GM21576 (cell line): ENCODE results near the gene PIGQ.

ENCODE experiments used
- ATAC-seq: cut with Tn5 transposase; IDR thresholded peaks from one replicate; pipeline ENCODE4 v1.9.1; 2021; ENCODE audit warnings: mild to moderate bottlenecking, moderate library complexity; ENCODE audit not compliant: unreplicated experiment

The PIGQ gene

GRCh38 chr16:533391-534123 is 36.2 kb upstream of the PIGQ start:
- no peak for ATAC-seq

DNA sequence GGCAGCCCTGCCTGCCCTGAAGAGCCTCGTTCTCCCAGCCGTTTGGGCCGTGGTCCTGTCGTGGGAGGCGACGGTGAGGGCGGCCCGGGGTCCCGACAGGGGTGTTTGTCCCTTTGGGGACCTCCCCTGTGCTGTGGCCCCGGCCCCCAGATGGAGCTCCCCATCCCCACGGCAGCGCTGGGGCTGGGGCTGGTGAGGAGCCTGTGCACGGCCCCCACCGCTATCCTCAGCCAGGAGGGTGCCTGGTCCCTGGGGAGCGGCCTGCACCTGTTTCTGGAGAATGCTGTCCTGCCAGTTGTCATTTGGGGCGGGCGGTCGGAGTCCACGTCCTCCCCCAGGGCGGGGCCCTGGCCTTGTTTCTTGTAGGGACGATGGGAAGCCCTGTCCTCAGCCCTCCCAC is 35.6 kb upstream of the PIGQ start:
- ATAC-seq = no peak

DNA sequence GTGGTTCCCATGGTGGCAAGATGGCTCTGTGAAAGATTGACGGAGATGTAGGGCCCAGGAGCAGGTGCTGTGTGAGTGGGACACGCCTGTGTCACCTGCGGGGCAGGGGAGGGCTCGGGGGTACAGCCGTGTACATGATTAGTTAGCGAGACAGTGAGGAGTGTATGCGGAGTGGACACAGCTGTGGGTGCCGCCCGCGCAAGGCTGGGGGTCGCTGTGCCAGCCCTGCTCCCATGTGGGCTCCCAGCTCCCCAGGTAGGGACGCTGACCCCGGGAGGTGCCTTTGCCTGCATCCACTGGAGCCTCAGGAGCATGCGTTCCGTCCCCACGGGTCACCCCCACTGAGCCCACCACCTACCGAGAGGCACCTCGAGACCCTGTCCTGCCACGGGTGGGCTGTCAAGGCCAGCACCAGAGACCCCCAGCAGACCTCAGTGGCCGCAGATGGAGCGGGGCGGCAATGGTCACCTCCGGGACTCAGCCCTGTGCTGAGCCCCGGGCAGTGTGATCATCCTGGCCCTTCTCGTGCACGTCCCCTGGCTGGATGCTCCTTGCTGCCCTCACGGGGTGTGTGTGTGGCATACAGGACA is 34.8 kb upstream of the PIGQ start:
- no peak for ATAC-seq

- ATAC-seq = no peak
Observed at GRCh38 chr16:535446-536405, 34.0 kb upstream of the PIGQ start.

GRCh38 chr16:536746-537145 is 33.0 kb upstream of the PIGQ start:
- ATAC-seq = no peak

DNA sequence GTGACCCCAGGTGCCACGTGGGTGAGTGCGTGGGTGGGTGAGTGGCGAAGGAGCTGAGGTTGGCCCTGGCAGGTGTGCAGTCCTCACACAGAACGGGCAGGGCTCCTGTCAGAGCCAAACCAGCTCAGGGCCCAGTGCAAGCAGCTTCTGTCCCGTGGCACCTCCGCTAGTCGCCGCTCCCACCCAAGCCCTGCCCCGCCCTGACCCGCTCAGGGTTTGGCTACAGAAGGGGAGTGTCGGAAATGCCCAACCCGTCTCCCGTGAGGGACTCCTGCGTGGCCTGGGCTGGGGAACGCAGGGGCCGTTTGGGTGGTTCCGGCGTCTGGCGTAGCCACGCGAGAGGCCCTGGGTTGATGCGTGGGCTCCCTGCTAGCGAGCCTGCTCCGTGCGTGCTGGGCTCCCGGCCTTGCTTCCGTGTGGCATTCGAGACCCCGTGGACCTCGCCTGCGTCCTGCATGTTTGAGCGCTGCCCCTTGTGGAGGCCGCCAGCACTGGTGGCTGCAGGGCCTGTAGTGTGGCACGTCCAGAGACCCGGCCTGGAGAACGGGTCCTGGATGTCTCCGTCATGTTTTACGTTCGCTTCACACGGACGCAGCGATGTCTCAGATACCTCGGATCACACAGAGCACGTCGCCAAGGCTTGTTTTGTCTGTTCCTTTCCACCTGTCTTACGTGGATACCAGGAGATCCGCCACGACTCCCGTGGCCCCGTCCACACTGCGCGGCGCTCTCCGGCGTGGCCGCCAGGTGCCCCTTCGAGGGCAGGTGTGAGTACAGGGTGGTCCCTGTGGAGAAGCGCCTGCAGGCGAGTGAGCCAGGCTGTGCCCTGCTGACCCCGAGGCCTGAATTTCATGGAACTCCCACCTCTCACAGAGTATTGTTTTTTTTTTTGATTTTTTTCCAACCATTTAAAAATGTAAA is 32.1 kb upstream of the PIGQ start:
- ATAC-seq = no peak

DNA sequence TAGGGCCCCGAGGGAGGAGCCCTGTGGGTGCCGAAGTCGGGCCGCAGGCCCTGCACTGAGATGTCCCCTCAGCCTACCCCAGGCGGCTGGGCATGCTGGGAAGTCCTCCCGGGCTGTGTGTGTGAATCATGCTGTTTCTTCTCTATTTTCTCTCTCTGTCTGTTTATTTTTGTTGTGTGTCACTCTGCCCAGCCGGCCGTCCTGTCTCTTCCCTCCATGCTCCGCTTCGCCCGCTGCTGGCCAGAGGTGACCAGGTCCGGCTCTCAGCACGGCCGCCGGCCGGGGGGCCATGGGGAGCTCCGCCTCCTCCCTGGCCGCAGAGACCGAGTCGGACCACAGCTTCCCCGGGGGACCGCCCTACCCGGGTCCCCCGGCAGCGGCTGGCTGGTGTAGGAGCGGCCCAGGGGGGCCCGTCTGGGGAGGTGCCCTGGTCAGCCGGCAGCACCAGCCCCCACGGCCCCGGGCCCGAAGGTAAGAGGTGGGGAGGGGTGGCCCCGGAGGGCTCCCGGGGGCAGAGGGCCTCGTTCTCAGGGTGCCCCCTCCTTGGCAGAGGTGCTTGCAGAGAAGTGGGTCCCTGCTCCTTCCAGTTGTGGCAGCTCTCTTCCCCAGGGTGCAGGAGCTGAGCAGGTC is 29.8 kb upstream of the PIGQ start:
- ATAC-seq = no peak

DNA sequence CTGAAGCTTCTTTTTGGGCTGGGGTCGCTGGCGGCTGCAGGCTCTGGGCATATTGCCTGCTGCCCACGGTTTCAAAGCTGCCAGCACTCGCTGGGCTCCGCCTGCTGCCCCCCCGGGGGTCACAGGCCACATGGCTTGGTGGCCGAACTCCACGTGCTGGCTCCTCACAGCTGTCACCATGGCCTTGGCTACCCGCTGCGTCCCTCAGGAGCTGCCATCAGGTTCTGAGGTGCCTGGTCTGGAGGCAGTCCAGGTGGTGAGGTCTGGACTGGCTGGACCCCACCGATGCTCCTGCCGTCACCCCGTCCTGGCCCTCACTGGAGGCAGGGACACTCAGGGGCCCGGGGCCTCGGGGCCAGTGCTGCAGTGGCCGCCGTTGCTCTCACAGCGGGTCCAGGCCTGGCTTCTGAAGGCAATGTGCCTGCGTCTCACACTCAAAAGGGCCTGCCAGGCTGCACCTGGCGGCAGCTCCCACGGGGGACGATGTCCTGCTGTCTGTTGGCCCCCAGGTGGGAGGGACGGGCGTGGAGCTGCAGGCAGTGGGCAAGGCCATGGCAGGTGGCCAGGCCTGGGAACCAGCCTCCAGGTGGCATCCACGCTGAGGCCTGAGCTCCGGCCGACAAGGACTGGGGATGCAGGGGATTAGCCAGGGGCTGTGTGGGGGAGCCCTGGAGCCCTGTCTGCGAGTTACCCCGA is 29.0 kb upstream of the PIGQ start:
- no peak for ATAC-seq

DNA sequence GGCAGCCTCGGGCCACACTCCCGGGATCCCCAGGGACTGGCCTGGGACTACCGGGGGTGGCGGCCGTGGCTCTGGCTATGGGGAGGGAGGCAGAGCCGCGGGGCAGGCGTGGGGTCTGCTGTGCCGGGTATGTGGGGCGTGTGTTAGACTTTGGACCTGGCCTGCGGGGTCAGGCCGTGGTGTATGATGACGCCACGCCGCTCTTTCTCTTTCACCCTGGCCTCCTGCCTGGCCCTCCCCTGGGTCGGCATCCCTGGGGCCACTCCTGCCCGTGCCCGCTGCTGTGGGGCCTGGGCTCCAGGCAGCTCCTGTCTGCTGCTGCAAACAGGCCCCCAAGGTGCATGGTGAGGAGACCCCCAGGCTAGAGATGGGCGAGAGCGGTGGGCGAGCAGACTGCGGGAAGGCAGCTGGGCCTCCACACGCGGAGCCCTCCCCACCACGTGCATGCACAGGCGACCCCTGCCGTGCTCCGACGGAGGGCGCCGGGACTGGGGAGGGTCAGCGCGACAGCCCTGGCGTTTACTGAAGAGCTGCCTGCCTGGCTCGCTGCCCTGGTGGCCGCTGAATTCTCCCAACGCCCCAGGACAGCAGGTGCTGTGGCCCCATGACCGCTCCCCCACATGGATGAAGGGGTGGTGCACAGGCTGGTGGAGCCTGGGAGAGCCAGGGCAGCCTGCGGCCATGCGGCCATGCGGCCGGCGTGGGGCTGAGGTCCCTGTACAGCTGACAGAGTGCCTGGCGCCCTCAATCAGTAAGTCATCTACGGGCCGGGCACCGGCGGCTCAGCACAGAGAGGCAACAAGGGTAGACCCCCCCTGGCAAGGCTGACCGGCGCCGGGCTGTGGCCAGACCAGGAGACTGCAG is 26.2 kb upstream of the PIGQ start:
- ATAC-seq = no peak

- ATAC-seq = no peak
Observed at GRCh38 chr16:544517-544916, 25.3 kb upstream of the PIGQ start.

- ATAC-seq = no peak
Observed at GRCh38 chr16:546909-547770, 22.6 kb upstream of the PIGQ start.

DNA sequence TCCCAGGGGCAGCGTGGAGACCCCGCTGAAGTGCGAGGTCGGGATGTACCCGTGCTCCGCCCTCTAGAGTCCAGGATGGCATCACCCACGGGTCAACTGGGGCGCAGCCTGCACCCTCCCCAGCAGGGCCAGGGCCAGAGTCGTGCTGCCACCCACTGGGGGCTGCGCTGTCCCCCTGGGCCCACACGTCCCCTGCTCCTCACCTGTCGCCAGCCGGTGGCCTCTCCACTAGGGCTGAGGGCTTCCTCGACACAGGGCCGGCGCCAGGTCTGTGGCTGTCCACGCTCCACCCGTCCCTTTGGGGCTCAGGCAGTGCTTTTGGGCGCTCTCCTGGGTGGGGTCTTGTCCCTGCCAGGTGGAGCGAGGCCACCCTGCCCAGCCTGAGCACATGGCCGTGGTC is 21.2 kb upstream of the PIGQ start:
- no peak for ATAC-seq

DNA sequence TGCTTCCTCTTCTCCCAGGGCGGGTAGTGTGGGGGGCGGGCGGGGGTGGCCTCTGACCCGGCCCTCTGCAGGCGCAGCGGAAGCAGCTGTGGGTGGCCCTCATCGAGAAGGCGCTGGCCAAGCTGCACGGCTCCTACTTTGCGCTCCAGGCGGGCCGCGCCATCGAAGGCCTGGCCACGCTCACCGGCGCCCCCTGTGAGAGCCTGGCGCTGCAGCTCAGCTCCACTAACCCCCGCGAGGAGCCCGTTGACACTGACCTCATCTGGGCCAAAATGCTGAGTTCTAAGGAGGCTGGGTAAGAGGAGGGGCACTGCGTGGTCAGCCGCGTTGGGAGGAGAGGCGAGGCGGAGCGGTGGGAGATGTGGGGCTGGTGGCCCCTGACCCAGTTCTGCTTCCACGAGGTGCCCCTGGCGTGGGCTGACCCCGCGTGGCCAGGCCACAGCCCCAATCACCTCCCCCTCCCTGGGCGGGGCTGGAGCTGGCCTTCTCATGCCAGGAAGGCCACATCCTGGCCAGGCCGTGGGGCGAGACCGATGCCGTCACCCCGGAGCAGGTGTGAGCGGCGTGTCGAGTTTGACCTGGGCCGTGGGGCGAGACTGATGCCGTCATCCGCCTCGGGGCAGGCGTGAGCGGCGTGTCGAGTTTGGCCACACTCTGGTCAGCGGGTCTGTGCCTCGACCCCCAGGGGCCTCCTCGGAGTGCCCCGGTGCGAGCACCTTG is 20.1 kb upstream of the PIGQ start:
- no peak for ATAC-seq

GRCh38 chr16:551210-551609 is 18.6 kb upstream of the PIGQ start:
- ATAC-seq = no peak

GRCh38 chr16:552171-552570 is 17.6 kb upstream of the PIGQ start:
- no peak for ATAC-seq

DNA sequence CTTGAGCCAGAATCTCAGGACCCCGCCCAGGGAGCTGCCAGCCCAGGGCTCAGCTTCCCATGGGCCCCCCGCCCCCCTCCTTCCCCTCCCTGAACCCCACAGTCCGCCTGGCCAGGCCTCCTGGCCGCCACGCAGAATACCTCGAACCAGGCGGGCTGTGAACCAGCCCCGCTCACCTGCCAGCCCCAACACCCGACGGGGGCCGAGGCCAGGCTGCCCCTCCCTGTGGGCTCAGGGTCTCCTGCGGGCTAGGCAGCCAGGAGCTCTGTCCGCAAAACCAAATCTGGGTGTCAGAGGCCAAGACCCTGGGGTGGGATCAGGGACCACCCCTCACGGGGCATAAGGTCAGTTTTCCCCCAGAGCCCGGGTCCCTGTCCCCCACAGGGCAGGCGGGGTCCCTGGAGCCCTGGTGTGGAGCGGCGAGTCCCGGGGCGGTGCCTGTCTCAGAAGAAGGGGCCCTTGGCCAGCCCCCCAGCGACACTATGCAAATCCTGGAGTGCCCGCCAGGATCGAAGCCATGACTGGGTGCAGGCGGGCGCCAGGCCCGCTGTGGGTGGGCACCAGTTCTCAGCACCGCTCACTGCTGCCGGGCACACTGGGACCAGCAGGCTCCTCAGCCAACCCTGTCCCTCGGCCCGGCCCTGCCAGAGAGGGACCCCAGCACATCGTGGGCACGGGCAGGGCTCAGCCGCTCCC is 16.0 kb upstream of the PIGQ start:
- no peak for ATAC-seq

GRCh38 chr16:554297-554621 is 15.5 kb upstream of the PIGQ start:
- ATAC-seq = no peak
